ENCODE data around the gene PRKG1.
"Not testable (repeated sequence)": the region's sequence is repeated elsewhere in the genome, so short reads cannot be mapped to it uniquely, and the experiment has no call there.

PRKG1 gene

DNA sequence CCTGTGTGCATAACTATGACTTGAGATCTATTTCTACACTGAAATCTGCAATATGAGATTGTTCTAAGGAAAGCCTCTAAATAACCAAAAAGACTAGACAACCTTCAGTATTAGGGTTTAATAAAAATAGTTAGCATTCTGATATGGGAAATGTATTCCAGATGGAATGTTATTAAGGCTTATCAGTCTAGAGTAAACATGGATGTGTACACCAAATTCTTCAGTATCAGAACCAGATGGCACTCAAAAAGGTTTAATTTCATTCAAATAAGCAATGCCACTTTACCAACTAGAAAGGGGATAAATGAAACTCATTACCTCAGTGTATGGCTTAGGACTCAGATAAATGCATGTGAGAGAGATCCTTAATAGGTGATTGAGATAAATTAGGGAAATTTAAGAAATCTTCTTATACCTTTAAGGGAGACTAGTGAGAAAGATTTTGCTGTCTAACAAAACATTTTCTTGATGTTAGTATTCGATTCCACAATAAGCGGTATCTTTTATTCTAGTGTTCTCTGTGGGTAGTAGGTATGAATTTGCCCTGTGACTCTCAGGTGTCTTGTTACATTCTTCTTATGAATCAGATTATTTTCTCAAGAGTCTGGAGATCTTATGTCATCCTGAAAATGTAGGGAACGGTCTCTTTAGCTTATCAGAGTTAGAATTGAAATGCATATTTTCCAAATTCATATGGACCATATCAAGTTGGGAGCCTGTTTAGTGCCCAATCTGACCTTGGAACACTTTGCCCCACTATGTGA, 159.2 kb downstream of the PRKG1 start:
- DNase-seq: no peak

- no peak for DNase-seq
Observed at GRCh38 chr10:51235865-51236264, 161.6 kb downstream of the PRKG1 start.

DNA sequence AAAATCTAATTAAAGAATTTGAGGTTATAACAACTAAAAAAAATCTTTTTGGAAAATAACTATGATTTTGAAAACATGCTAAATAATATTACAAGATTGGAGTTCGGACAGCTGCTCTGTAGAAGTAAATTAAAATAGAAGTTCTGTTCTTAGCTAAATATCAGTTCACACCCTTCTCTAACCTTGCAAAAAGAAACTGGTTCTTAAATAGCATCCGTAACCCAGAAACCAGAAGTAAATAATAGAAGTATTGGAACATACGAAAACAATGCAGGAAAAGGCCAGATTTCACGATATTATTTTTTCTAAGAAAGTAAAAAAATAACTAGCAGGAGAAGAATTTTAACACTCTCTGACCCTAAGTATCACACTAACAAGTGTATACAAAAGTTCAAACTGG, 164.7 kb downstream of the PRKG1 start:
- no peak for DNase-seq

- DNase-seq: no peak
Observed at GRCh38 chr10:51241461-51241860, 167.2 kb downstream of the PRKG1 start.

DNA sequence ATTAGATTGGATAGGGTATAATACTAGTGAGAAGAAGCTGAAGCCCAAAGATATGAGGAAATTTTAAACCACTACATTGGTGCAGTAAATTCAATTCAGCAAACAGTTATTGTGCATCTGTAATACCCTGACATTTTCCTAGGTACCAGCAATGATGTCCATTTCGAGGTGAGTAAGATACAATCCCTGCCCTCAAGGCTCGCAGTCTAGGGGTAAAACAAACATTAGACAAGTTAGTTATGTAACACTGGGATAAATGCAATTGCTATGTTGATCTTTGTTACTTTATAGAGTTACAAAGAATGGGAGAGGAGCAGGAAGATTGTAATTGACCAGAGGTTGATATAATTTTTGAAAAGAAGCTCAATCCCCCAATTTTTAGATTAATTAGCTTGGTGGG, 168.1 kb downstream of the PRKG1 start:
- no peak for DNase-seq

- DNase-seq: no peak
Observed at GRCh38 chr10:51244309-51244708, 170.0 kb downstream of the PRKG1 start.

DNA sequence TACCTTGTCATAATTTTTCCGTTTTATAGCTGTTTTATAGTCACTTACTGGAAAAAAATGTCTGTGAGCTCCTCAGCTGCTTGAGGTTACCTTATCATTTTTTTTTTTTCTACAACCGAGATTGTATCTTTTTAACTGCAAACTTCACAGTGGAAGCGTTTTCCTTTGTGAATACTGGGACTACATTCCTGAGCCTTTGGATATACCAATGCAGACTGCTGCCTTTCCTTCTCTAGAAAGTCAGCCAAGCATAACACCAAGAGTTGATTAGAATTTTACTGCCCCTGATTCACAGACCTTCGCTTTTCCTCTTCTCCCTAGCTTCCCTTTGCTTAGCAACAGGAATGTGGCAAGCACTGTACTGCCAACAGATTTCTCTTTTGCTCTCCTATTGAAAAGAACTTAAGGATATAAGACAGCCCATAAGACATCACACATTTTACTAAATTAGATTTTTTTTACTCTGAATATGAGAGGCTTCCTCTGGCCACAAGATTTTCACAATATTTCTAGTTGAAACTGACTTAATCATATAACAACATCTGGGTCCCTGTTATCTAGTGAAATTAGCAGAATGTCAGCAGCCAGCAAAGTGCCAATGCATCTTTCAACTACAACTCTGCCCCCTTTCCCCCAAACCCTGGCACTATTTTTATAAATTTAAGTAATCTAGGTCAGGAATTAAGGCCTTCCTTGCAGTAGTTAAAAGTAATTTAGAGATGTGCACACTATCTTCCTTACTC, 170.6 kb downstream of the PRKG1 start:
- DNase-seq: no peak

- no peak for DNase-seq
Observed at GRCh38 chr10:51246156-51246555, 171.9 kb downstream of the PRKG1 start.

DNA sequence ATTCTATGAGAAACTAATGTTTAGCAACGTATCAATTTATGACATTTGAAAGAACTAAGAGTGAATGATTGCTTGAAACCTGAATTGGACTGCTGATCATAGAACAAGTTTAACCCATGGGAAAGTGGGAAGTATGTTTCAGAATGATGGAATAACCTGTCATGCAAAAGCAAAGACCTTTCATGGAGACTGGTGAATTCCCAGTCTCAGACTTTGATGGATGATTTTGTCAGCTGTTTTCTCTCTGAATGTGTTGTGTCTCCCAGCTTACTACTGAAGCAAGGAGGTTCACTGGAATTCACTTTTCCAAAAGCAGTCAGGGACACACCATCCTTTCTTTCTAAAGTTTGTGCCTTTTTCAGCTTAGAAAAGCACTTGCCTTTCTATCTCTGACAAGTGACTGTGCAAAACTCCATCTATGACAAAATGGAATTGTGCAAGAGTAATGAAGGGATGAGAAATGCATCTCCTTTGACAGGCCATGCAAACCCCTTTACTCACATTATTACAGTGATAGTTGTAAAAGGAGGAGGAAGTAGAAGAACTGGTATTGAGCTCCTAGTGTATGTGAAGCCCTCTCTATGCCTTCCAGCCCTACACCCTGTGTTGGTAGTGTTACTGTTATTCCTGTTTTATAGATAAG, 176.1 kb downstream of the PRKG1 start:
- no peak for DNase-seq

- no peak for DNase-seq
Observed at GRCh38 chr10:51251110-51251509, 176.8 kb downstream of the PRKG1 start.

- DNase-seq: no peak
Observed at GRCh38 chr10:51255381-51255780, 181.1 kb downstream of the PRKG1 start.

DNA sequence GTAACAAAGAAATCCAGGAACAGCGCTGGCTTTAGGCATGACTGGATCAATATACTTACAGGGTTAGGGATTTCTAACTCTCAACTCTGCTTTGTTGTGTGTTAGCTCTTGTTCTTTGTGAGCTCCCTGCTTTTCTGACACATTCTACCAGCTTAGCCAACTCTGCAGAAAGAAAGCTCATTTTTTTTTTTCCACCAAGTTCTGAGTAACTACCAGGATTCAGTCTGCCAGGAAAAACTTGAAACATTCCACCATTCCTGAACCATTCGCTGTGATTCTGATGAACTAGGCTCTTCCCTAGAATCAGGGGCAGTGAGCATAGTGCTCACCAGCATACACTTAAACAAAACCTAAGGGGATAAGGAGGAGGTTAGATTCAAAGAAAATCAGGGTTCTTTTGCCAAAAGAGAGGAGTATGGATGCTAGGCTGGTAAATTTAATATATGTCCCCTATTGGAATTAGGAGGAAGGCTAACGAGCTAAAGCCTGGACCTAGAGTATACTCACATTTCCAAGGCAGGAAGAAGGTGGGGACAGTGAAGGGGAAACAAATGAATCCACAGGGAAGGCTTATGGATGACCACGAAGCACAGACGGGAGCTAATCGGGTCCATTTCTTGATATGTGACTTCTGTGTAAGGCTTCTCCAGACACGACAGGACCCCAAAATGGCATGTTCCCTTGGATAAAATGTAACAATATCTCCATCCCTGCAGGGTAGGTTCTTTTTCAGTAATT, 183.4 kb downstream of the PRKG1 start:
- no peak for DNase-seq

DNA sequence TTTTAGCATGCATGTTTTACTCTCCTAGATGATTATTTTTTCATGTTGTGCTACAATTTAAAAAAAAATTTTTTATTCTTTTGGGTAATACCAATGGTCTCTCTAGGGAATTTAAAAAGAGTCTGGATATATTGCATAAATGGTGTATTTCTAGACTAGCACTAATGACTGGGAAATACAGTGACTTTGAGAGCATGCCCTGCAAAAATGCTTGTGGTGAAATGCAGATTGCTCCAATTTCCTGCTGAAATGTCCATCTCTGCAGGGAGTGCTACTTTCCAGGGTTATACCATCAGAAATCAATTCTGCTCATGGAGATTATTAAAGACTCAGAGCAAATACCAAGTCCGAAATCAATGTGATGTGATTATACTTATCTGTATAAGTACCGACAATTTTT, 186.1 kb downstream of the PRKG1 start:
- DNase-seq: no peak

DNA sequence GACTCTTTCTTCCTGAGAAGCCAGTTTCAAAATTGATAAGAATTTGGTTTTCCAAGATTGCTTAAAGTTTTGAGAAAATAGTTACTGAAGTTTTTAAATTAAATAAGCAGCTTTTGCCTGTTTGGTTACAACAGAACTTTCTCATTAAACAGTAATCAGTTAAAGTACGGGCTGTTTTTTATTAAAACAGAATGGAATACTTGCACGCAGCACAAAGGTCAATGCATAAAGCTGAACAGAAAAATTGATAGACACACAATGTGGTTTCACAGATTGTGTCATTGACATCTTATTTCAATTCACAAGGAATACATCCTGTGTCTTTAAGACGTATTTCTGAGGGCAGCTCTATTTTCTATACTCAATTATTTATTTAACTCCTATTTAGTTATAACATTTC, 192.2 kb downstream of the PRKG1 start:
- DNase-seq: no peak

- DNase-seq: not testable (repeated sequence)
Observed at GRCh38 chr10:51267980-51268570, 193.8 kb downstream of the PRKG1 start.

DNA sequence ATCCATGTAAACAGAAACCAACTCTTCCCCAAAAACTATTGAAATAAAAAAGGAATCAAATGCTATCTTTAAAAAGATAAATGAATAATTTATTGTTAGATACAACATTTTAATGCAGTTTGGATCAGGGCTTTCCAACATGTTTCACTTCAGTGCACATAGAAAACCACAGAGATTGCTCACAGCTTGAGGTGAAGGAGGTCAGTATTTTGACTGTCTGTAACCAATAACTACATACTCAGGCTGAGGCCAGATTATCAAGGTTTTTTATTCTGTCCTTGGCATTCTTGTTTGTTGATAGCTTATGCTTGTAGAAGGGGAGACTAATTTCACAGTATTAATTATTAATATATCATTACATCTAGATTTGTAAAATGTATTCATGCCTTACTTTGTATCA, 195.5 kb downstream of the PRKG1 start:
- no peak for DNase-seq

DNA sequence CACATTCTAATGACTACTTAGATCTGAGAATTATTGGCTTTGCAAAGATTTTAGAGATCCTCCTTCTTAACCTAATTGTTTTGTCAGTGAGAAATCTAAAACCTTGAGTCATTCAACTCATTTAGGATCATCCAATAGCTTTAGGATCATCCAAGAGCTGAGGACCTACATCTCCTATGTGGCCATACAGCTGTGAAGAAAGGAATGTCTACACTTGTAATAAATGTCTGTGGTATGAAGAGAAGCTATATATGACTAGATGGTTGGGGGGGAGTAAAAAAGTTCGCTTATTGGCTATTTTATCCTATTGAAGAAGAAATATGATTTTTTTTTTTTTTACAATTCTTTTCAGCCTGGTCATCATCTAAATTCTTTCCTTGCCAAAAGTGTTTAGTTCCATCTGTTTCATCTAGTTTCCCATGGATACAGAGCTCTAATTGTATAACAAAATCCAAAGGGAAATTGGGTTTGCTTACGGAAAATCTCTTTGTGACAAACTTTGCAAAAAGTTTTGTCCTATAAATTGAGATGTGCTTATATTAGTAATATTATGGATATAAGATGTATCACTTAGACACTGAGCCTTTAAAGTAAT, 196.7 kb downstream of the PRKG1 start:
- no peak for DNase-seq

- DNase-seq: not testable (repeated sequence)
Observed at GRCh38 chr10:51272099-51272498, 197.8 kb downstream of the PRKG1 start.

GRCh38 chr10:51272555-51272954, 198.3 kb downstream of the PRKG1 start:
- no peak for DNase-seq

DNA sequence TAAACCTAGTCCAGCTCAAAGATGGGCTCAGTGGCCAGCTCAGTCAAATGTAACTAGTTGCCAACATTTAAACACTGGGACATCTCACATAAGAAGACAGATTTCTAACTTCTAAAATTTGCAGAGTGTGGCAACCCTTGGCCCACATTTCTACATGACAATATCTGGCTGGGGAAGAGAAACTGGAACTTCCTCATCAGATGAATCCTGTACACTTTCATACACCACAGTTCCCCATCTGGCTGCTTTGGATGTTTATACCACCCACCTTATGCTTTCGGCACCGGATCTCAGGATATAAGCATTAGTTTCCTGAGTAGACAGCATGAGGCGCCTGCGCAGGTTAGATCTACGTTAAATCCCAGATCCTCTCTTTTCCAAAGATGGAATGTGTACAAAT, 199.3 kb downstream of the PRKG1 start:
- no peak for DNase-seq

GRCh38 chr10:51276097-51276496, 201.8 kb downstream of the PRKG1 start:
- DNase-seq: not testable (repeated sequence)

GRCh38 chr10:51281387-51281786, 207.1 kb downstream of the PRKG1 start:
- DNase-seq: not testable (repeated sequence)
